ENCODE data around the gene TMEM205.

DNA sequence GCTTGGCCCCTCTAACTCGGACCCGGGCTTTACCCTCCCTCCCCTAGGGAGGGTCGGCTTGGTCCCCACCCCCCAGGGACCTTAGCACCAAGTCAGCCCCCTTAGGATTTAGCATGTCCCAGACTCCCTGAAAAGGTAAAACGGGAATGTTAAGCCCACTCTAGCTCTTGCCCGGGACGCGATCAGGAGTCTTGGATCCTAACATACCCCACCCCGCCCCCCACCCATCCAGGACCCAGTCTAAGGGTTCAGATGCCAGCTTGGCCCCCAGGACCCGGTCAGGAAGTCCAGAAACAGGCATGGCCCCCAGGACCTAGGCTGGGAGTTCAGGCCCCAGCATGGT is 37.6 kb upstream of the TMEM205 start:
- TF ChIP-seq, protein P1, sequence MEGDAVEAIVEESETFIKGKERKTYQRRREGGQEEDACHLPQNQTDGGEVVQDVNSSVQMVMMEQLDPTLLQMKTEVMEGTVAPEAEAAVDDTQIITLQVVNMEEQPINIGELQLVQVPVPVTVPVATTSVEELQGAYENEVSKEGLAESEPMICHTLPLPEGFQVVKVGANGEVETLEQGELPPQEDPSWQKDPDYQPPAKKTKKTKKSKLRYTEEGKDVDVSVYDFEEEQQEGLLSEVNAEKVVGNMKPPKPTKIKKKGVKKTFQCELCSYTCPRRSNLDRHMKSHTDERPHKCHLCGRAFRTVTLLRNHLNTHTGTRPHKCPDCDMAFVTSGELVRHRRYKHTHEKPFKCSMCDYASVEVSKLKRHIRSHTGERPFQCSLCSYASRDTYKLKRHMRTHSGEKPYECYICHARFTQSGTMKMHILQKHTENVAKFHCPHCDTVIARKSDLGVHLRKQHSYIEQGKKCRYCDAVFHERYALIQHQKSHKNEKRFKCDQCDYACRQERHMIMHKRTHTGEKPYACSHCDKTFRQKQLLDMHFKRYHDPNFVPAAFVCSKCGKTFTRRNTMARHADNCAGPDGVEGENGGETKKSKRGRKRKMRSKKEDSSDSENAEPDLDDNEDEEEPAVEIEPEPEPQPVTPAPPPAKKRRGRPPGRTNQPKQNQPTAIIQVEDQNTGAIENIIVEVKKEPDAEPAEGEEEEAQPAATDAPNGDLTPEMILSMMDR (IDR thresholded peaks at IDR 0.05), result no peak
- TF ChIP-seq POLR2A (IDR thresholded peaks at IDR 0.05), result no peak
- TF ChIP-seq POLR2AphosphoS5 (IDR thresholded peaks at IDR 0.05), result no peak

All from prostate gland (tissue), 2 donors.